HCT116 (cell line): ENCODE results near the gene TNIK. TPM values are rescaled to one million over a fixed set of nuclear protein-coding genes. Genes with fewer than 3 reads are reported as not detected.

Experiments
- ATAC-seq: fragments of 200-7000 bp; cut with Tn5 transposase; 2 replicates; pipeline ENCODE4 v1.9.1; 2020; ENCODE audit warnings: mild to moderate bottlenecking, moderate library complexity
- BruUV-seq: library from RNA; stranded (reverse); fragments of 400-500 nt; replicated peaks from 2 replicates; lab custom pipeline; 2021; lab: Mats Ljungman, UMichigan
- CTCF ChIA-PET: fragments of 300-600 bp; sonication (Branson Sonifier 250); formaldehyde crosslinking; loops from one replicate; lab custom pipeline; 2021; ENCODE audit warnings: antibody characterized with exemption; lab: Charles Lee
- POLR2A ChIA-PET: fragments of 300-600, 350-600 bp; sonication (Branson Sonifier 250); formaldehyde crosslinking; loops from one replicate; lab custom pipeline; 2021; ENCODE audit warnings: antibody characterized with exemption; lab: Charles Lee
- RAD21 ChIA-PET, 2 experiments: fragments of 300-600 bp; sonication (Branson Sonifier 250); formaldehyde crosslinking; loops; one replicate each; lab custom pipeline; 2023; ENCODE audit warnings: low total read pairs in 2 of 2; ENCODE audit not compliant: uncharacterized antibody in 2 of 2, unreplicated experiment in 2 of 2, low non-redundant PET in 1 of 2; lab: Charles Lee
- DNase-seq: peaks from one replicate; pipeline ENCODE4 v3.0.0-alpha.2; 2010; ENCODE audit warnings: low read depth, low spot score
- H2AFZ ChIP-seq: fragments of 200-600 bp; shearing (Covaris generic), sonication (generic); 2 replicates; pipeline ENCODE4 v1.6.1; 2017; ENCODE audit warnings: low read depth, mixed run types, mixed read lengths, antibody characterized with exemption, low read length; ENCODE audit not compliant: poor library complexity, severe bottlenecking
- H3K27ac ChIP-seq: 2 replicates; pipeline ENCODE4 v1.5.1; 2012; ENCODE audit warnings: low read depth, low read length
- H3K27me3 ChIP-seq: fragments of 200-600 bp; sonication (generic); 2 replicates; pipeline ENCODE4 v1.6.1; 2016; ENCODE audit warnings: mixed run types, low read length, mixed read lengths; ENCODE audit not compliant: insufficient read depth
- H3K36me3 ChIP-seq, 2 experiments: fragments of 200-500 bp in 1 of 2; fragments of 200-600 bp in 1 of 2; sonication (Bioruptor generic) in 1 of 2; sonication (generic) in 1 of 2; 2 replicates each; pipeline versions ENCODE4 v1.5.1 to v1.6.1; 2014 to 2016; ENCODE audit warnings: low read length in 2 of 2, inconsistent platforms in 1 of 2, mixed read lengths in 1 of 2, mixed run types in 1 of 2; ENCODE audit not compliant: insufficient read depth in 2 of 2, control insufficient read depth in 1 of 2
- H3K4me1 ChIP-seq, 2 experiments: fragments of 200-600 bp in 1 of 2; sonication (generic) in 1 of 2; 2 replicates each; pipeline versions ENCODE4 v1.5.1 to v1.6.1; 2012 to 2017; ENCODE audit warnings: low read length in 2 of 2, inconsistent platforms in 1 of 2, mild to moderate bottlenecking in 1 of 2, mixed read lengths in 1 of 2, mixed run types in 1 of 2, moderate library complexity in 1 of 2; ENCODE audit not compliant: insufficient read depth in 2 of 2, control insufficient read depth in 1 of 2
- H3K4me2 ChIP-seq: fragments of 200-600 bp; sonication (generic); 2 replicates; pipeline ENCODE4 v1.6.1; 2017; ENCODE audit warnings: mixed run types, low read length, mixed read lengths
- H3K4me3 ChIP-seq, 2 experiments: fragments of 200-600 bp in 1 of 2; sonication (generic) in 1 of 2; replicated peaks in 1 of 2; 2 replicates each; pipeline ENCODE4 v1.5.1; 2011 to 2016; ENCODE audit warnings: low read length in 2 of 2, control low read depth in 1 of 2, low read depth in 1 of 2, mild to moderate bottlenecking in 1 of 2, mixed read lengths in 1 of 2, mixed run types in 1 of 2
- H3K79me2 ChIP-seq: fragments of 200-600 bp; sonication (generic); 2 replicates; pipeline ENCODE4 v1.6.1; 2017; ENCODE audit warnings: mild to moderate bottlenecking, mixed run types, low read length, moderate library complexity, mixed read lengths; ENCODE audit not compliant: insufficient read depth
- H3K9ac ChIP-seq: fragments of 200-600 bp; sonication (generic); 2 replicates; pipeline ENCODE4 v1.6.1; 2016; ENCODE audit warnings: low read length, mixed read lengths
- H3K9me2 ChIP-seq: fragments of 200-600 bp; sonication (generic), shearing (Covaris generic); 2 replicates; pipeline ENCODE4 v1.6.1; 2017; ENCODE audit warnings: mixed run types, mild to moderate bottlenecking, moderate library complexity; ENCODE audit not compliant: insufficient read depth
- H3K9me3 ChIP-seq, 2 experiments: fragments of 200-500 bp in 1 of 2; fragments of 200-600 bp in 1 of 2; sonication (Bioruptor generic) in 1 of 2; sonication (generic) in 1 of 2; 2 replicates each; pipeline ENCODE4 v1.6.1; 2014 to 2017; ENCODE audit warnings: low read length in 2 of 2, mixed read lengths in 2 of 2, inconsistent platforms in 1 of 2, low read depth in 1 of 2, mild to moderate bottlenecking in 1 of 2, mixed run types in 1 of 2, moderate library complexity in 1 of 2; ENCODE audit not compliant: control insufficient read depth in 1 of 2, insufficient read depth in 1 of 2
- H4K20me1 ChIP-seq: fragments of 200-600 bp; sonication (generic), shearing (Covaris generic); 2 replicates; pipeline ENCODE4 v1.6.1; 2017; ENCODE audit warnings: mixed run types, mild to moderate bottlenecking, moderate library complexity; ENCODE audit not compliant: insufficient read depth
- EZH2 ChIP-seq: fragments of 200-600 bp; sonication (generic); IDR thresholded peaks from 2 replicates; pipeline ENCODE4 v1.6.1; 2017; ENCODE audit warnings: antibody characterized with exemption, mixed run types
- FOSL1 ChIP-seq: IDR thresholded peaks from 2 replicates; pipeline ENCODE4 v1.6.1; 2012; ENCODE audit warnings: low read depth
- POLR2A ChIP-seq: IDR thresholded peaks from 2 replicates; pipeline ENCODE4 v1.7.0; 2011; ENCODE audit warnings: borderline replicate concordance; ENCODE audit not compliant: insufficient read depth, insufficient read length; ENCODE audit errors: extremely low read depth
- POLR2AphosphoS5 ChIP-seq: IDR thresholded peaks from 2 replicates; pipeline ENCODE4 v1.6.1; 2011; ENCODE audit warnings: mild to moderate bottlenecking, low read depth, low read length, moderate library complexity
- TCF7L2 ChIP-seq: IDR thresholded peaks from 2 replicates; pipeline ENCODE4 v1.7.0; 2011; ENCODE audit warnings: borderline replicate concordance, inconsistent platforms; ENCODE audit not compliant: insufficient read depth, insufficient read length; ENCODE audit errors: extremely low read depth
- ZNF274 ChIP-seq: fragments of 200-500 bp; sonication (Bioruptor generic); IDR thresholded peaks from 2 replicates; pipeline ENCODE4 v1.6.1; 2014; ENCODE audit warnings: mild to moderate bottlenecking, low read depth, low read length, inconsistent platforms
- intact Hi-C: fragments of 100-400 bp; cut with micrococcal nuclease; formaldehyde crosslinking; loops from 2 replicates; pipeline ENCODE4 v1.10.0; 2022
- total RNA-seq: library from RNA; stranded (reverse); gene quantifications from one replicate; pipeline ENCODE4 v1.2.1, GENCODE V29; 2021; ENCODE audit not compliant: unreplicated experiment
- TF ChIP-seq, protein P1 (sequence below): IDR thresholded peaks from 2 replicates; pipeline ENCODE4 v1.6.1; 2012
- TF ChIP-seq, protein P2 (sequence below), 3 experiments: fragments of 200-600 bp in 1 of 3; sonication (generic) in 1 of 3; IDR thresholded peaks in 2 of 3; conservative IDR thresholded peaks in 1 of 3; 2 replicates each; pipeline ENCODE4 v1.5.1; 2012 to 2017; ENCODE audit warnings: low read depth in 2 of 3, low read length in 2 of 3, antibody characterized with exemption in 1 of 3, borderline replicate concordance in 1 of 3, control low read depth in 1 of 3, mild to moderate bottlenecking in 1 of 3, mixed read lengths in 1 of 3, mixed run types in 1 of 3, moderate library complexity in 1 of 3; ENCODE audit not compliant: insufficient read depth in 1 of 3

The TNIK gene
- total RNA-seq, 1 experiment from 2014 or later, result 24.1 TPM

DNA sequence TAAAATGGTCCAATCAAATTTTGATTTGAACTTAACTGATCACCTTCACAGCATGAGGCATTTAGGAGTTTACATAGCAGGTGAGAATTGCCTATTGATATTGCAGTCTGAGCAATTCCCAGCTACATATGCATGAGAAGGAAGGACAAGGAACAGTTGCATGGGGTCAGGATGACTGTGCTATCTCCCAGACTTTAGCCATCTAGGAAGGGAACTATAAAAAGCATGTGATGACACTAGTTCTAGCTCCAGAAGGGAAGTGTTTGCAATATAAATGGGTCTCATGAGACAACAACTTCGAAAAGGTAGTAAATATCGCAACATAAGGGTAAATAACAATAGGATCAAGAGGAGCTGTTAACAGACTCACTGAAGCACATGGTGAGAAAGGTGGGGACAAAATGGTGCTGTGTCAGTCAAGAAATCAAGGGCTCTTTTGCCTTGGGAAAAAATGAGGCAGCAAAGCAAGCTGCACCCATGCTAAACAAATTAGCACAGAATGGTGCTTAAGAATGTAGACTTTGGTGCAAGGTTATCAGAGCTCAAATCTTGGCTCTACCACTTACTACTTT lies 343.3 kb downstream of the TNIK start:
- H3K36me3 ChIP-seq, result no peaks in the 10 kb centered on the region
- H3K9ac ChIP-seq, result no peak overlapping the region
- ATAC-seq (no peak), DNase-seq (no peak)
- H3K27me3 ChIP-seq, result no peaks in the 10 kb centered on the region
- no peak overlapping the region for H2AFZ ChIP-seq
- BruUV-seq, result no TSS peak
- H3K27ac ChIP-seq, result peak overlapping the region; percentile 12; the same call in 1 of the 2 replicates
- CTCF ChIA-PET, result no interaction called here
- no peak overlapping the region for H3K4me3 ChIP-seq
- H3K9me2 ChIP-seq, result no peaks in the 10 kb centered on the region
- H3K9me3 ChIP-seq, result no peaks in the 10 kb centered on the region
- H3K79me2 ChIP-seq, result no peaks in the 10 kb centered on the region
- H3K4me2 ChIP-seq, result peak overlapping the region; percentile 1; the same call in 1 of the 2 replicates
- no peaks in the 10 kb centered on the region for H4K20me1 ChIP-seq
- TF ChIP-seq EZH2 (no peak), ZNF274 (no peak)
- intact Hi-C loops, result no loop called here
- RAD21 ChIA-PET, result no interaction called here
- POLR2A ChIA-PET, result no interaction called here
- H3K4me1 ChIP-seq, result peaks cover 12% of the 10 kb centered on the region in 2 experiments

DNA sequence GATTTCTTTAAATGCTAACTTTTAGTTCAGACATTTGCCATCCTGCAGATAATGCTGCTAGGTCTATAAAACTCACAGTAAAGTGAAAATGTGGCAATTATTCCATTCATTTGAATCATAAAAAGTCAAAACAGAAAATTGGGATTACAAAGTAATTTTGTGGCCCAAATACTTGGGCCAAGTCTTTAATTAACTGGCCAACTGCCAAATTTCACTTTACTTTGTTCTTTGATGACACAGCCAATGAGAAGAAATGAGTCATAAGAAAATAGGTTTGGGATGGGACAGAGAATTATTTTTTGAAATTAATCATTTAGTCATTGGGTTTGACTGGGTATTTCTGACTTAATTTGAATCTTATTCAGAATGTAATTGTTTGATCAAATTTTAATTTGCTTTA lies 343.8 kb downstream of the TNIK start:
- Histone ChIP-seq H3K27me3 (no peaks in the 10 kb centered on the region), H2AFZ (no peak overlapping the region), H3K79me2 (no peaks in the 10 kb centered on the region), H3K27ac (no peak overlapping the region; the same call in 1 of the 2 replicates), H3K9me2 (no peaks in the 10 kb centered on the region), H4K20me1 (no peaks in the 10 kb centered on the region), H3K4me2 (peak overlapping the region; percentile 1; the same call in 1 of the 2 replicates), H3K4me3 (no peak overlapping the region), H3K9me3 (no peaks in the 10 kb centered on the region), H3K9ac (no peak overlapping the region), H3K4me1 (peaks cover 12% of the 10 kb centered on the region in 2 experiments), H3K36me3 (no peaks in the 10 kb centered on the region)
- DNase-seq (no peak), ATAC-seq (no peak)
- RAD21 ChIA-PET, result no interaction called here
- TF ChIP-seq FOSL1 (peak; percentile 53), POLR2A (no peak), POLR2AphosphoS5 (no peak), TCF7L2 (peak; percentile 40)
- TF ChIP-seq, protein P1, sequence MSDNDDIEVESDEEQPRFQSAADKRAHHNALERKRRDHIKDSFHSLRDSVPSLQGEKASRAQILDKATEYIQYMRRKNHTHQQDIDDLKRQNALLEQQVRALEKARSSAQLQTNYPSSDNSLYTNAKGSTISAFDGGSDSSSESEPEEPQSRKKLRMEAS, result no peak
- TF ChIP-seq, protein P2, sequence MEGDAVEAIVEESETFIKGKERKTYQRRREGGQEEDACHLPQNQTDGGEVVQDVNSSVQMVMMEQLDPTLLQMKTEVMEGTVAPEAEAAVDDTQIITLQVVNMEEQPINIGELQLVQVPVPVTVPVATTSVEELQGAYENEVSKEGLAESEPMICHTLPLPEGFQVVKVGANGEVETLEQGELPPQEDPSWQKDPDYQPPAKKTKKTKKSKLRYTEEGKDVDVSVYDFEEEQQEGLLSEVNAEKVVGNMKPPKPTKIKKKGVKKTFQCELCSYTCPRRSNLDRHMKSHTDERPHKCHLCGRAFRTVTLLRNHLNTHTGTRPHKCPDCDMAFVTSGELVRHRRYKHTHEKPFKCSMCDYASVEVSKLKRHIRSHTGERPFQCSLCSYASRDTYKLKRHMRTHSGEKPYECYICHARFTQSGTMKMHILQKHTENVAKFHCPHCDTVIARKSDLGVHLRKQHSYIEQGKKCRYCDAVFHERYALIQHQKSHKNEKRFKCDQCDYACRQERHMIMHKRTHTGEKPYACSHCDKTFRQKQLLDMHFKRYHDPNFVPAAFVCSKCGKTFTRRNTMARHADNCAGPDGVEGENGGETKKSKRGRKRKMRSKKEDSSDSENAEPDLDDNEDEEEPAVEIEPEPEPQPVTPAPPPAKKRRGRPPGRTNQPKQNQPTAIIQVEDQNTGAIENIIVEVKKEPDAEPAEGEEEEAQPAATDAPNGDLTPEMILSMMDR (IDR thresholded peaks at IDR 0.05 in 2 of 3, conservative IDR thresholded peaks at IDR 0.05 in 1 of 3; ENCODE audit: borderline replicate concordance in 1 of 3, insufficient read depth in 1 of 3, low read depth in 2 of 3, low read length in 2 of 3), result no peak
- intact Hi-C loops, result no loop called here
- CTCF ChIA-PET, result no interaction called here
- no TSS peak for BruUV-seq
- POLR2A ChIA-PET, result no interaction called here
